ENCODE data around the gene CCDC73. TPM values are rescaled to one million over a fixed set of nuclear protein-coding genes. Genes with fewer than 3 reads are reported as not detected.

Gene CCDC73
- total RNA-seq, 2 donors from 2014 or later: not detected

GRCh38 chr11:32671051-32671450 is 123.4 kb downstream of the CCDC73 start:
- Histone ChIP-seq H3K4me1 (no peaks in the 10 kb centered on the region), H3K9ac (ENCODE audit: low read depth in 2 of 2, low read length in 2 of 2) (no peak overlapping the region), H3K36me3 (no peaks in the 10 kb centered on the region), H3K9me3 (no peaks in the 10 kb centered on the region), H3K27me3 (no peaks in the 10 kb centered on the region), H3K4me3 (no peak overlapping the region), H3K27ac (no peak overlapping the region)
- TF ChIP-seq CTCF (IDR thresholded peaks at IDR 0.05): no peak
- DNase-seq: no peak
- intact Hi-C loops (cut with DNase I): no loop called here

- no peaks in the 10 kb centered on the region for H3K36me3 ChIP-seq
- no peak overlapping the region for H3K4me3 ChIP-seq
- intact Hi-C loops (cut with DNase I): no loop called here
- H3K27me3 ChIP-seq: no peaks in the 10 kb centered on the region
- DNase-seq: no peak
- H3K27ac ChIP-seq: no peak overlapping the region
- no peak for TF ChIP-seq CTCF (IDR thresholded peaks at IDR 0.05)
- H3K4me1 ChIP-seq: no peaks in the 10 kb centered on the region
- no peaks in the 10 kb centered on the region for H3K9me3 ChIP-seq
- H3K9ac ChIP-seq (ENCODE audit: low read depth in 2 of 2, low read length in 2 of 2): no peak overlapping the region
Observed at GRCh38 chr11:32659672-32660071, 134.8 kb downstream of the CCDC73 start.

GRCh38 chr11:32658639-32659406 is 135.6 kb downstream of the CCDC73 start:
- no peaks in the 10 kb centered on the region for H3K36me3 ChIP-seq
- H3K4me1 ChIP-seq: no peaks in the 10 kb centered on the region
- no peaks in the 10 kb centered on the region for H3K27me3 ChIP-seq
- H3K9ac ChIP-seq (ENCODE audit: low read depth in 2 of 2, low read length in 2 of 2): no peak overlapping the region
- H3K27ac ChIP-seq: no peak overlapping the region
- no peak for DNase-seq
- TF ChIP-seq CTCF (IDR thresholded peaks at IDR 0.05): no peak
- no peaks in the 10 kb centered on the region for H3K9me3 ChIP-seq
- no peak overlapping the region for H3K4me3 ChIP-seq
- intact Hi-C loops (cut with DNase I): no loop called here

GRCh38 chr11:32643526-32643925 is 150.9 kb downstream of the CCDC73 start:
- Histone ChIP-seq H3K4me3 (no peak overlapping the region), H3K36me3 (no peaks in the 10 kb centered on the region), H3K27me3 (no peaks in the 10 kb centered on the region), H3K4me1 (no peaks in the 10 kb centered on the region), H3K9me3 (no peaks in the 10 kb centered on the region), H3K27ac (no peak overlapping the region), H3K9ac (ENCODE audit: low read depth in 2 of 2, low read length in 2 of 2) (no peak overlapping the region)
- no peak for TF ChIP-seq CTCF (IDR thresholded peaks at IDR 0.05)
- intact Hi-C loops (cut with DNase I): no loop called here
- no peak for DNase-seq

- H3K9me3 ChIP-seq: no peaks in the 10 kb centered on the region
- H3K4me1 ChIP-seq: no peaks in the 10 kb centered on the region
- no peaks in the 10 kb centered on the region for H3K36me3 ChIP-seq
- intact Hi-C loops (cut with DNase I): no loop called here
- no peak for DNase-seq
- no peaks in the 10 kb centered on the region for H3K27me3 ChIP-seq
- H3K27ac ChIP-seq: no peak overlapping the region
- H3K4me3 ChIP-seq: no peak overlapping the region
- no peak overlapping the region for H3K9ac ChIP-seq (ENCODE audit: low read depth in 2 of 2, low read length in 2 of 2)
- TF ChIP-seq CTCF (IDR thresholded peaks at IDR 0.05): no peak
Observed at GRCh38 chr11:32641361-32641760, 153.1 kb downstream of the CCDC73 start.

All from colonic mucosa (tissue), 4 donors.